Neural progenitor cell (in vitro differentiated cells): ENCODE results near the gene RPL7L1.

Source experiments
- CTCF ChIP-seq: fragments of 200-600 bp; sonication (generic); IDR thresholded peaks from 2 replicates; pipeline ENCODE4 v1.5.1; 2017; ENCODE audit warnings: antibody characterized with exemption, mild to moderate bottlenecking
- EZH2phosphoT487 ChIP-seq: fragments of 200-600 bp; sonication (generic); IDR thresholded peaks from 2 replicates; pipeline ENCODE4 v1.6.1; 2017; ENCODE audit warnings: antibody characterized with exemption

- TF ChIP-seq EZH2phosphoT487 (no peak), CTCF (no peak)
Observed at GRCh38 chr6:42909835-42910234, 30.4 kb downstream of the RPL7L1 start.
